BE2C (cell line): ENCODE data around the gene XYLT2.

Experiments
- DNase-seq: peaks from one replicate; pipeline ENCODE4 v3.0.0-alpha.2; 2020
- H3K27me3 ChIP-seq: fragments of 250-450 bp; sonication (Bioruptor Pico); 2 replicates; pipeline ENCODE4 v1.5.1; 2020; ENCODE audit warnings: mild to moderate bottlenecking
- H3K36me3 ChIP-seq: fragments of 250-450 bp; sonication (Bioruptor Pico); 2 replicates; pipeline ENCODE4 v1.5.1; 2020; ENCODE audit warnings: mild to moderate bottlenecking
- H3K4me1 ChIP-seq: fragments of 250-450 bp; sonication (Bioruptor Pico); 2 replicates; pipeline ENCODE4 v1.5.1; 2020
- H3K4me3 ChIP-seq: 2 replicates; pipeline ENCODE4 v1.5.1; 2011; ENCODE audit warnings: low read depth, low read length
- H3K9me3 ChIP-seq: fragments of 250-450 bp; sonication (Bioruptor Pico); 2 replicates; pipeline ENCODE4 v1.5.1; 2020
- TF ChIP-seq, protein P1 (sequence below): IDR thresholded peaks from 2 replicates; pipeline ENCODE4 v1.5.1; 2012; ENCODE audit warnings: mild to moderate bottlenecking, low read depth, low read length

Gene XYLT2

DNA sequence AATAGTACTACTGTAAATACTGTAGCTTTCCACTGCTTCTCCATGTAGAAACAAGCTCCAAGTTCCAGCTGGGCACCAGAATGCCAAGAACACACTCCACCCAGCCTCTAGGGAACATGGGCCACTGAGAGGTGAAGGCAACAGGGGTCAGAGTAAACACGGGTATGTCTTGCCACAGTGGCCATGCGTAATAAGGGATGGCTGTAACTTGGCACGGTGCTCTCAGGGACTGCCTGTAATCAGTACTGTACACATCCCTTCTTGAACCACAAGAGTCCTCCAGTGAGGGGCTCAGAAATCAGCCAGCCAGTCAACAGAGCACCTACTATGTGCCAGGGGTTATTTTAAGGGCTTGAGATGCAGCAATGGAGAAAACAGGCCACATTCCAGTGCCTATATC, 40.6 kb downstream of the XYLT2 start:
- H3K4me3 ChIP-seq = no peak overlapping the region
- H3K9me3 ChIP-seq = no peaks in the 10 kb centered on the region
- H3K36me3 ChIP-seq = peaks cover 96% of the 10 kb centered on the region
- no peaks in the 10 kb centered on the region for H3K4me1 ChIP-seq
- H3K27me3 ChIP-seq = no peaks in the 10 kb centered on the region
- no peak for DNase-seq
- TF ChIP-seq, protein P1, sequence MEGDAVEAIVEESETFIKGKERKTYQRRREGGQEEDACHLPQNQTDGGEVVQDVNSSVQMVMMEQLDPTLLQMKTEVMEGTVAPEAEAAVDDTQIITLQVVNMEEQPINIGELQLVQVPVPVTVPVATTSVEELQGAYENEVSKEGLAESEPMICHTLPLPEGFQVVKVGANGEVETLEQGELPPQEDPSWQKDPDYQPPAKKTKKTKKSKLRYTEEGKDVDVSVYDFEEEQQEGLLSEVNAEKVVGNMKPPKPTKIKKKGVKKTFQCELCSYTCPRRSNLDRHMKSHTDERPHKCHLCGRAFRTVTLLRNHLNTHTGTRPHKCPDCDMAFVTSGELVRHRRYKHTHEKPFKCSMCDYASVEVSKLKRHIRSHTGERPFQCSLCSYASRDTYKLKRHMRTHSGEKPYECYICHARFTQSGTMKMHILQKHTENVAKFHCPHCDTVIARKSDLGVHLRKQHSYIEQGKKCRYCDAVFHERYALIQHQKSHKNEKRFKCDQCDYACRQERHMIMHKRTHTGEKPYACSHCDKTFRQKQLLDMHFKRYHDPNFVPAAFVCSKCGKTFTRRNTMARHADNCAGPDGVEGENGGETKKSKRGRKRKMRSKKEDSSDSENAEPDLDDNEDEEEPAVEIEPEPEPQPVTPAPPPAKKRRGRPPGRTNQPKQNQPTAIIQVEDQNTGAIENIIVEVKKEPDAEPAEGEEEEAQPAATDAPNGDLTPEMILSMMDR = no peak

DNA sequence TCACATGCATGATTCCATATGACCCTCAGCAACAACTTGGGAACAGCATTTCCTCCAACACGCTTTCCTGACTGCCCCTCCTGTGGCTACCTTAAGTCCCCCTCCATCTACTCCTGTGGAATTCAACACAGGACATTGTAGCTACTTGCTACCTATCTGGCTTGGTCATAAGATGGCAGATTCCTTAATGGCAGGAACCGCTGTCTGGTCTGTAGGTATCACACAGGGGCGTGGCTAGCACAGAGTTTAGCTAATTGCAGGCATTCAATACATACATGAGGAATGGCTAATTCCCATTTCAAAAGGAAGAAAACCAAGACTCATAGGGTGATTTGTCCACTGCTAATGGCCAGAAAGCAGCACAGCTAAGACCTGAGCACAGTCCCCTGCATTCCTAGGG, 42.8 kb downstream of the XYLT2 start:
- Histone ChIP-seq H3K27me3 (no peaks in the 10 kb centered on the region), H3K4me3 (no peak overlapping the region), H3K9me3 (no peaks in the 10 kb centered on the region), H3K4me1 (no peaks in the 10 kb centered on the region), H3K36me3 (peaks cover 96% of the 10 kb centered on the region)
- TF ChIP-seq, protein P1 = no peak
- no peak for DNase-seq

DNA sequence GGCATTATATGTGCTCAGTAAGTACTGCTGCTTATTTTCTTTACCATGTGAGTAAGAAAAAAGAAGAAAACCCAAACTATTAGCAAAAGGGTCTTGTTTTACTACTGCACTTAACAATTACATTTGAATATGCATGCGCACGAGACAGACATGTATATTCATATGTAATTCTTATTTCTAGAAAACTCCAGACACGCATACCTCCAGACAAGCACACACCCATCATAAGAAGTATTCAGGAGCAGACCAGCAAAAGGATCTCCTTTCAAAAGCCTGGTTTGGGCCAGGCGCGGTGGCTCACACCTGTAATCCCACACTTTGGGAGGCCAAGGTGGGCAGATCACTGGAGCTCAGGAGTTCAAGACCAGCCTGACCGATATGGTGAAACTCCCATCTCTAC, 43.6 kb downstream of the XYLT2 start:
- no peaks in the 10 kb centered on the region for H3K9me3 ChIP-seq
- TF ChIP-seq, protein P1 = no peak
- no peaks in the 10 kb centered on the region for H3K27me3 ChIP-seq
- H3K4me3 ChIP-seq = no peak overlapping the region
- no peak for DNase-seq
- H3K36me3 ChIP-seq = peaks cover 95% of the 10 kb centered on the region
- H3K4me1 ChIP-seq = no peaks in the 10 kb centered on the region

DNA sequence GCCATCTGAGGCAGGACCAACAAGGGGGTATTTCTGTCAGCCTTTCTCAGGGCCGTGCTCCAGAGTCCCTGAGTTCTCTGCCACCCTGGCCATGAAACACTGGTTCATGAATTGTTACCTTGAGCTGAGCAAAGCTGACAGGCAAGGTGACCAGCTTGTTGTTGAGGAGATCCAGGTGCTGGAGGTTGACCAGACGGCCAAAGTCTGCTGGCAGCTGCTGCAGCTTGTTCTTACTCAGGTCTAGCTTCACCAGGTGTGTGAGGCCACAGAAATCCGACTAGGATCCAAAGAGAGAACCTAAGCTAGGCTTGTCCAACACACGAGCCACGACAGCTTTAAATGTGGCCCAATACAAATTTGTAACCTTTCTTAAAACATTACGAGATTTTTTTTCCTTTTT, 46.7 kb downstream of the XYLT2 start:
- TF ChIP-seq, protein P1 = no peak
- Histone ChIP-seq H3K27me3 (no peaks in the 10 kb centered on the region), H3K4me1 (no peaks in the 10 kb centered on the region), H3K9me3 (no peaks in the 10 kb centered on the region), H3K4me3 (no peak overlapping the region), H3K36me3 (peaks cover 70% of the 10 kb centered on the region)
- no peak for DNase-seq

DNA sequence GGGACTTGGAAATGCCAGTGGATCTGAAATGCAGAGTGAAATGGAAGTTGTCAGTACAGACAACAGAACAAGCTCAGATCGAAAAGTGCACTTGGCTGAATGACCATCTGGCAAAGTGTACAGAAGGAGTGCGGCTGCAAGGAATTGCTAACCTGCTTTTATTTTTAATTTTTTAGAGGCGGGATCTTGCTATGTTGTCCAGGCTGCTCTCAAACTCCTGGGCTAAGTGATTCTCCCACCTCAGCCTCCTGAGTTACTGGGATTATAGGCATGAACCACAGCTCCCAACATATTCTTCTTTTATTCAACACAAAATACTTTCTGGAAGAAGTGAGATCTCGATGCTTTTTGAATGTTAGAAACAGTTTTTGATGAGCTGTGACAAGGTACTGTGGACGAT, 47.8 kb downstream of the XYLT2 start:
- H3K36me3 ChIP-seq = peaks cover 59% of the 10 kb centered on the region
- DNase-seq = no peak
- TF ChIP-seq, protein P1 = no peak
- no peaks in the 10 kb centered on the region for H3K27me3 ChIP-seq
- no peaks in the 10 kb centered on the region for H3K9me3 ChIP-seq
- H3K4me1 ChIP-seq = no peaks in the 10 kb centered on the region
- H3K4me3 ChIP-seq = no peak overlapping the region

DNA sequence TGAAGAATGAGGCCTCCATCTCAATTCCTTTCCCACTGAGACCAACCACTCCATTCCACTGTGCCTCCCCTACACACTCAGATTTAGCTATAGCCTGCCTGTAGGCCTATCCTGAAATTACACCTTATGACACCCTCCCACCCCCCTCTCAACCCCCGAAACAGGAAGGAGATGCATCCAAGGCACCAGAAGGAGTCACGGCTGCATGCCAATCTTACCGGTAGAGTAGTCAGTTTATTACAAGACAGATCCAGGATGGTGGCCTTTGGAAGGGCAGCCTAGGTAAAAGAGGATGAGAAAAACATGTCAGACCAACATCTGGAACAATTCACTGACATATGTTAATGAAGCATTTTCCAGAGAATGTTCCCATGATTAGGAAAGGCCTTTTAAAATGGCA, 48.8 kb downstream of the XYLT2 start:
- H3K36me3 ChIP-seq = peaks cover 49% of the 10 kb centered on the region

More for the DNA sequence above, 48.8 kb downstream of the XYLT2 start:
- H3K4me3 ChIP-seq = no peak overlapping the region
- H3K9me3 ChIP-seq = no peaks in the 10 kb centered on the region
- no peak for DNase-seq
- H3K4me1 ChIP-seq = no peaks in the 10 kb centered on the region
- no peaks in the 10 kb centered on the region for H3K27me3 ChIP-seq
- TF ChIP-seq, protein P1 = no peak
